ENCODE data around the gene SMARCD1. TPM values are rescaled to one million over a fixed set of nuclear protein-coding genes. Genes with fewer than 3 reads are reported as not detected.

SMARCD1 gene
- total RNA-seq, 1 experiment from 2014 or later, result 152 TPM

DNA sequence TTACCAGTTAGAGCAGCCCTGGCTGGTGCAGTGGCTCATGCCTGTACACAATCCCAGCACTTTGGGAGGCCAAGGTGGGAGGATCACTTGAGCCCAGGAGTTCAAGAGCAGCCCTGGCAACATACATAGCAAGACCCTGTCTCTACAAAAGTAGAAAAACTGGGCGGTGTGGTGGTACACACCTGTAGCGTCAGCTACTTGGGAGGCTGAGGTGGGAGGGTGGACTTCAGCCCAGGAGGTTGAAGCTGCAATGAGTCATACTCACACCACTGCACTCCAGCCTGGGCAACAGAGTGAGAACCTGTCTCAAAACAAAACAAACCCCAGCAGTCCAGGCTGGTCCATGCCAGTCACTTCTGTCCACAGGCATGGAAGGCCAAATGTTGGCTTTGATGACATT is 34.2 kb downstream of the SMARCD1 start:
- Histone ChIP-seq H2BK20ac (ENCODE audit: low read depth, low read length, poor library complexity, severe bottlenecking) (no peak overlapping the region), H2BK15ac (ENCODE audit: low read depth, low read length) (no peak overlapping the region), H4K5ac (ENCODE audit: insufficient read length, low read depth, low read length) (no peak overlapping the region), H2BK12ac (ENCODE audit: insufficient read length, low read depth, low read length) (no peak overlapping the region), H3K9ac (ENCODE audit: extremely low read depth, insufficient read length, low read length) (no peak overlapping the region), H3K56ac (ENCODE audit: insufficient read length, low read depth, low read length) (no peak overlapping the region), H4K20me1 (ENCODE audit: control insufficient read depth, insufficient read depth, insufficient read length) (no peaks in the 10 kb centered on the region), H2AK5ac (ENCODE audit: insufficient read length, low read length) (no peak overlapping the region), H3K14ac (ENCODE audit: insufficient read depth, low read length) (no peak overlapping the region), H3K27ac (ENCODE audit: insufficient read length, low read depth, low read length) (no peak overlapping the region), H3K27me3 (ENCODE audit: insufficient read depth, low read length) (no peaks in the 10 kb centered on the region), H2BK5ac (ENCODE audit: insufficient read length, low read length) (no peak overlapping the region), H3K79me1 (ENCODE audit: insufficient read depth, low read depth, low read length, poor library complexity, severe bottlenecking) (peaks cover 3% of the 10 kb centered on the region), H3K4me1 (ENCODE audit: insufficient read depth, low read length) (no peaks in the 10 kb centered on the region), H4K8ac (replicated peaks; ENCODE audit: insufficient read length, low read depth, low read length) (no peak overlapping the region), H3K18ac (ENCODE audit: insufficient read length, low read depth, low read length) (no peak overlapping the region), H3K9me3 (ENCODE audit: control insufficient read depth, low read depth, low read length) (no peaks in the 10 kb centered on the region), H4K91ac (ENCODE audit: insufficient read length, low read depth, low read length) (no peak overlapping the region), H3T11ph (ENCODE audit: low read length) (no peak overlapping the region), H3K79me2 (ENCODE audit: insufficient read depth, low read length) (no peaks in the 10 kb centered on the region), H2BK120ac (ENCODE audit: low read depth, low read length, poor library complexity, severe bottlenecking) (no peak overlapping the region), H3K23ac (ENCODE audit: insufficient read length, low read depth, low read length) (no peak overlapping the region), H3K4ac (ENCODE audit: low read depth, low read length) (no peak overlapping the region), H3K4me2 (ENCODE audit: insufficient read depth, insufficient read length, low read length) (no peak overlapping the region), H3K23me2 (ENCODE audit: insufficient read length, low read depth, low read length, poor library complexity, severe bottlenecking) (no peaks in the 10 kb centered on the region), H2AFZ (ENCODE audit: low read length) (no peak overlapping the region)
- Mint-ChIP-seq H3K27ac (no peak overlapping the region), H3K4me3 (no peak overlapping the region), H3K9me3 (no peaks in the 10 kb centered on the region), H3K27me3 (ENCODE audit: low read depth) (no peaks in the 10 kb centered on the region), H3K36me3 (ENCODE audit: insufficient read depth in 1 of 3, low read depth in 3 of 3) (peaks cover 2 to 25% (median 9%) of the 10 kb centered on the region in 3 experiments; a peak in 5 of 7 replicates), H3K4me1 (0 out of 4 replicates have a peak, but pooled peaks cover 0 to 2% of the 10 kb centered on the region in 2 experiments)
- no peak for DNase-seq
- TF ChIP-seq, protein P1, sequence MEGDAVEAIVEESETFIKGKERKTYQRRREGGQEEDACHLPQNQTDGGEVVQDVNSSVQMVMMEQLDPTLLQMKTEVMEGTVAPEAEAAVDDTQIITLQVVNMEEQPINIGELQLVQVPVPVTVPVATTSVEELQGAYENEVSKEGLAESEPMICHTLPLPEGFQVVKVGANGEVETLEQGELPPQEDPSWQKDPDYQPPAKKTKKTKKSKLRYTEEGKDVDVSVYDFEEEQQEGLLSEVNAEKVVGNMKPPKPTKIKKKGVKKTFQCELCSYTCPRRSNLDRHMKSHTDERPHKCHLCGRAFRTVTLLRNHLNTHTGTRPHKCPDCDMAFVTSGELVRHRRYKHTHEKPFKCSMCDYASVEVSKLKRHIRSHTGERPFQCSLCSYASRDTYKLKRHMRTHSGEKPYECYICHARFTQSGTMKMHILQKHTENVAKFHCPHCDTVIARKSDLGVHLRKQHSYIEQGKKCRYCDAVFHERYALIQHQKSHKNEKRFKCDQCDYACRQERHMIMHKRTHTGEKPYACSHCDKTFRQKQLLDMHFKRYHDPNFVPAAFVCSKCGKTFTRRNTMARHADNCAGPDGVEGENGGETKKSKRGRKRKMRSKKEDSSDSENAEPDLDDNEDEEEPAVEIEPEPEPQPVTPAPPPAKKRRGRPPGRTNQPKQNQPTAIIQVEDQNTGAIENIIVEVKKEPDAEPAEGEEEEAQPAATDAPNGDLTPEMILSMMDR (conservative IDR thresholded peaks at IDR 0.05), result no peak
- WGBS (ENCODE audit: extremely low coverage, insufficient read length, low lambda C conversion rate), result no CpG with 5 or more reads among the region's 2 CpGs

Measured in H9 (cell line).